Ishikawa (cell line): ENCODE data around the gene CTR9.
A peak's percentile ranks its signal among the peaks of the same experiment; 100 is the strongest.

ENCODE experiments used
- CEBPB ChIP-seq: IDR thresholded peaks from 2 replicates; pipeline ENCODE4 v1.6.1; 2012
- CREB1 ChIP-seq: IDR thresholded peaks from 2 replicates; pipeline ENCODE4 v1.6.1; 2012; ENCODE audit warnings: low read depth
- EGR1 ChIP-seq: IDR thresholded peaks from 2 replicates; pipeline ENCODE4 v1.6.1; 2012
- EP300 ChIP-seq: IDR thresholded peaks from 2 replicates; pipeline ENCODE4 v1.6.1; 2012; ENCODE audit warnings: borderline replicate concordance
- FOXM1 ChIP-seq: IDR thresholded peaks from 2 replicates; pipeline ENCODE4 v1.6.1; 2012; ENCODE audit warnings: low read depth, borderline replicate concordance
- MAX ChIP-seq: IDR thresholded peaks from 2 replicates; pipeline ENCODE4 v1.6.1; 2012
- NFIC ChIP-seq: IDR thresholded peaks from 2 replicates; pipeline ENCODE4 v1.6.1; 2012
- RAD21 ChIP-seq: IDR thresholded peaks from 2 replicates; pipeline ENCODE4 v1.6.1; 2012; ENCODE audit warnings: low read depth
- REST ChIP-seq: IDR thresholded peaks from 2 replicates; pipeline ENCODE4 v1.6.1; 2012; ENCODE audit warnings: low read depth, mild to moderate bottlenecking
- TAF1 ChIP-seq: IDR thresholded peaks from 2 replicates; pipeline ENCODE4 v1.6.1; 2012; ENCODE audit warnings: low read depth, mild to moderate bottlenecking
- TCF12 ChIP-seq: IDR thresholded peaks from 2 replicates; pipeline ENCODE4 v1.6.1; 2012; ENCODE audit warnings: low read depth
- TEAD4 ChIP-seq: IDR thresholded peaks from 2 replicates; pipeline ENCODE4 v1.6.1; 2012
- USF1 ChIP-seq: IDR thresholded peaks from 2 replicates; pipeline ENCODE4 v1.6.1; 2012
- YY1 ChIP-seq: IDR thresholded peaks from 2 replicates; pipeline ENCODE4 v1.6.1; 2012; ENCODE audit warnings: low read depth
- ZBTB7A ChIP-seq: IDR thresholded peaks from 2 replicates; pipeline ENCODE4 v1.6.1; 2012; ENCODE audit warnings: low read depth

The CTR9 gene

GRCh38 chr11:10744206-10744605 lies 6.8 kb upstream of the CTR9 start:
- TF ChIP-seq USF1 (no peak), EGR1 (no peak), NFIC (no peak), YY1 (no peak), TAF1 (no peak), TEAD4 (no peak), RAD21 (no peak), ZBTB7A (no peak), CEBPB (no peak), REST (no peak), FOXM1 (no peak), EP300 (no peak), MAX (no peak), TCF12 (no peak), CREB1 (no peak)

GRCh38 chr11:10746871-10747270 lies 4.2 kb upstream of the CTR9 start:
- no peak for TF ChIP-seq FOXM1
- TF ChIP-seq NFIC, result no peak
- no peak for TF ChIP-seq EP300
- TF ChIP-seq TEAD4, result no peak
- no peak for TF ChIP-seq RAD21
- no peak for TF ChIP-seq TCF12
- no peak for TF ChIP-seq MAX
- no peak for TF ChIP-seq REST
- no peak for TF ChIP-seq ZBTB7A
- TF ChIP-seq CREB1, result no peak
- TF ChIP-seq YY1, result no peak
- no peak for TF ChIP-seq USF1
- TF ChIP-seq TAF1, result no peak
- no peak for TF ChIP-seq EGR1
- TF ChIP-seq CEBPB, result no peak

- TF ChIP-seq CEBPB (peak; percentile 80), YY1 (no peak), EGR1 (no peak)
These were observed 3.3 kb upstream of the CTR9 start for GRCh38 chr11:10747733-10748132.

GRCh38 chr11:10749476-10749875 lies 1.6 kb upstream of the CTR9 start:
- TF ChIP-seq CEBPB (no peak), USF1 (no peak), NFIC (no peak), TEAD4 (no peak), EGR1 (no peak), YY1 (no peak), TCF12 (no peak), ZBTB7A (no peak), TAF1 (no peak), FOXM1 (no peak), MAX (no peak), EP300 (no peak), CREB1 (no peak), RAD21 (no peak)

- TF ChIP-seq EP300, result no peak
- no peak for TF ChIP-seq USF1
- TF ChIP-seq EGR1, result no peak
- no peak for TF ChIP-seq FOXM1
- no peak for TF ChIP-seq ZBTB7A
- TF ChIP-seq MAX, result no peak
- TF ChIP-seq CREB1, result no peak
- no peak for TF ChIP-seq TAF1
- no peak for TF ChIP-seq NFIC
- no peak for TF ChIP-seq YY1
- no peak for TF ChIP-seq TEAD4
- no peak for TF ChIP-seq CEBPB
- TF ChIP-seq RAD21, result no peak
- no peak for TF ChIP-seq TCF12
- no peak for TF ChIP-seq REST
These were observed 515 bp downstream of the CTR9 start for GRCh38 chr11:10751581-10751940.
